Endothelial cell of umbilical vein (primary cell): Measurements from ENCODE around the gene DTWD2.
"Not testable (repeated sequence)": the region's sequence is repeated elsewhere in the genome, so short reads cannot be mapped to it uniquely, and the experiment has no call there.

ENCODE experiments used
- CTCF ChIP-seq, 2 donors: IDR thresholded peaks; 1 replicate in 1 of 2; 2 replicates in 1 of 2; pipeline ENCODE4 v1.5.1; 2011; ENCODE audit warnings: low read length in 2 of 2, mild to moderate bottlenecking in 2 of 2, moderate library complexity in 2 of 2, control low read depth in 1 of 2, inconsistent platforms in 1 of 2, low read depth in 1 of 2; ENCODE audit not compliant: insufficient read depth in 1 of 2; ENCODE audit errors: extremely low read depth in 1 of 2
- EZH2 ChIP-seq: IDR thresholded peaks from 2 replicates; pipeline ENCODE4 v1.6.1; 2012; ENCODE audit warnings: borderline replicate concordance, low read depth, mild to moderate bottlenecking, moderate library complexity, low read length, inconsistent platforms; ENCODE audit not compliant: severe bottlenecking
- JUN ChIP-seq: IDR thresholded peaks from 2 replicates; pipeline ENCODE4 v1.6.1; 2011; ENCODE audit warnings: borderline replicate concordance, low read depth; ENCODE audit not compliant: insufficient read length, insufficient read depth
- MAX ChIP-seq: IDR thresholded peaks from 2 replicates; pipeline ENCODE4 v1.6.1; 2011; ENCODE audit not compliant: insufficient read depth, insufficient read length
- MYC ChIP-seq: IDR thresholded peaks from one replicate; pipeline ENCODE4 v1.6.1; 2011; ENCODE audit warnings: mild to moderate bottlenecking, low read depth, low read length
- POLR2A ChIP-seq: IDR thresholded peaks from 2 replicates; pipeline ENCODE4 v1.6.1; 2012; ENCODE audit warnings: low read depth, mild to moderate bottlenecking, control low read depth, low read length
- POLR2AphosphoS5 ChIP-seq: IDR thresholded peaks from 2 replicates; pipeline ENCODE4 v1.6.1; 2012; ENCODE audit warnings: low read depth, mild to moderate bottlenecking, control low read depth, low read length, moderate library complexity; ENCODE audit not compliant: insufficient read depth

- TF ChIP-seq CTCF (IDR thresholded peaks at IDR 0.05; ENCODE audit: extremely low read depth in 1 of 2, insufficient read depth in 1 of 2, low read depth in 1 of 2, low read length in 2 of 2); POLR2A; MAX; JUN; POLR2AphosphoS5; MYC; EZH2: not testable (repeated sequence)
These were observed 4.8 kb upstream of the DTWD2 start for GRCh38 chr5:118993118-118993517.
